GM18505 (cell line): ENCODE data around the gene IGSF3.
"Not testable (repeated sequence)": the region's sequence is repeated elsewhere in the genome, so short reads cannot be mapped to it uniquely, and the experiment has no call there.

Source experiments
- ATAC-seq: cut with Tn5 transposase; IDR thresholded peaks from one replicate; pipeline ENCODE4 v1.9.1; 2021; ENCODE audit not compliant: unreplicated experiment
- POLR2A ChIP-seq: IDR thresholded peaks from 4 replicates; pipeline ENCODE4 v1.6.1; 2011; ENCODE audit warnings: borderline replicate concordance; ENCODE audit not compliant: insufficient read depth, insufficient read length; ENCODE audit errors: extremely low read depth

Gene IGSF3

DNA sequence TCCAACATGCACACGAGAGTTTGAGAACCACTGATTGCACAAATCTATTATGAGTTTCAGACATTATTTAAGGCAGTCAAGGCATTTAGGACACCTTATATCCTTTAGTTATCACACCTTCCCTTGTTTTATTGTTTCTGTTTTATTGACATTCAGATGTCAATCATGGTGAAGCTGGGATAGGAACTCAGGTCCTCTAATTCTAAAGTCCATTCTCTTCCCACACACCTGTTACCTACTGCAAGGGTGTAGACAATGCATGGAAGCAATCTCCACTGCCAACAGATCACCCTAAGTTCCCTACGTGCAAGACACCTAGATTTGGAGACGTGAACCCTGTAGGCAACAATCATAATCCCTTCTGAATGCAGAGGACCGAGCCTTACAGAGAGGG lies 2.6 kb downstream of the IGSF3 start:
- ATAC-seq, result no peak
- no peak for TF ChIP-seq POLR2A

DNA sequence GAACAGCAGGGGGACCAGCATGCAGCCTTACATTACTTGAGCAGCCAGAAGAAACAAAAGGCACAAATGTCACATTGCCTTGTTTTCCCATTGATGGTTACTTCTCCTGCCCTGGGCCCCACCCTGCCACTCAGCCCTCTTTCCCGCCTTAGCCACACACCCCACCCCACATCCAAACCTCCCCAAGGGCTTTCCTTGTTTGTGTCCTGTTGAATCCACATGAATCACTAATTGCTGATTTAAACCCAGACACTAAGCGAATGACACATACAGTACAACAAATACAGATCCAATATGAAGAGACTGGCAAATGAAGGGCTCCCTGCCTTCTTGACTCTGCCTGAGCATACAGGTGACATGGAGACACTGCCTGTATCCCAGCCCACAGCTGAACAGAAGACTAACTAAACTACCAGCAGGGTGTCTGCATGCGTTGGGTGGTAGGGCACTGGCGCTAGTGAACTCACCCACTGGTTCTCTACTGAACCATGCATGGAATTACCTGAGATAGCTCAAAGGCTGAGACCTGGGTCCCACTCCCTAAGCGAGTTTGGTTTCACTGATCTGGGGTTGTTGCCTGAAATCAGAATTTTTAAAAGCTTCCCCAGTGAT lies 3.1 kb downstream of the IGSF3 start:
- TF ChIP-seq POLR2A, result no peak
- ATAC-seq, result no peak

DNA sequence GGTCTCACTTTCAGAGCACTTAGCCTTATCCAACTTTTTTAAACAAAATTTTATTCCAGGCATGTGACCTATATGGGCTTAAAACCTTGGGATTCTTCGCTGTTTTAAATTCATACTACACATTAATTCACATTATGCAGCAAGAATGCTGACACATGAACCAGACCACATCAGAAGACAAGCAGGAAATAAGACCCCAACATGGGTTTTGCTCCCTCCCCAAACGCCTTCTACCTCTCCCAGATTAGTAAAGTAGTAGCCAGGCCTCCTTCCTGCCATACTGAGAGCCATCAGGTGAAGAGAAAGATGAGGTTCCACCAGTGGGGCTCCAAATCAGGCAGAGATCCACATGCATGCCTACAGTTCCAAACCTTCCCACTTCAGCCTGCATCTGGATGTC lies 3.7 kb downstream of the IGSF3 start:
- TF ChIP-seq POLR2A, result no peak
- no peak for ATAC-seq

DNA sequence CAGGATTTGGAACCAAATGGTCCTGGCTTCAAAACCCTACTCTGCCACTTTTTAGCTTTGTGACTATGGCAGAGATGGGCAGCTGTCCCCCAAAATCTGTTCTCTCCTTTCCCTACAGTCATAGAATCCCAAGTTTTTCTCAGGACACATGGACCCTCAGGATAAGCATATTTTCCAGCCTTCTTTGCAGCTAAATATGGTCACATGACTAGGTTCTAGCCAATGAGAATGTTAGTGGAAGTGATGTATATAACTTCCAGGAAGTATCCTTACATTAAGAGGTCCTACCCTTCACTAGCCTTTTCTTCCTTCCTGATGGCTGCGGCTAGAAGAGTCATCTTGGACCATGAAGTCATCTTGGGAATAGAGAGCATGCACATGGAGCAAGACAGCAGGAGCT lies 5.9 kb downstream of the IGSF3 start:
- no peak for ATAC-seq
- TF ChIP-seq POLR2A, result no peak

DNA sequence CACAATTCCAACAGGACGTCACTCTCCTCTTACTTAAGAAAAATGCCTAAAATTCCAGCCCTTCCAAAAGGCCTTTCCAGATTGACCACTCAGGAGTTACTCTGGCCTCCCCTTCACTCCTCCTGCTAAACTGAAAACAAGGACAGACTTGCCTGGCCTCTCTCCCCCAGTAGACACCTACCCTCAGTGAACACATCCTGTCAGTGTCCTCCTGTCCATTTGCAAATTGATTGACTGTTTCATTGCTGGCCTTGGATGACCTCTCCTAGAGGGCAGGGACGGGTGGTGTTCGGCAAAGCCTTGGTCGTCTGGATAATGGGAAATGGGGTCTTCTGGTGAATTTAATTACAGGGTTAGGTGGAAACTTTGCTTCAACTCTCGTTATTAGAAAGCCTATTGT lies 8.9 kb downstream of the IGSF3 start:
- ATAC-seq, result not testable (repeated sequence)

DNA sequence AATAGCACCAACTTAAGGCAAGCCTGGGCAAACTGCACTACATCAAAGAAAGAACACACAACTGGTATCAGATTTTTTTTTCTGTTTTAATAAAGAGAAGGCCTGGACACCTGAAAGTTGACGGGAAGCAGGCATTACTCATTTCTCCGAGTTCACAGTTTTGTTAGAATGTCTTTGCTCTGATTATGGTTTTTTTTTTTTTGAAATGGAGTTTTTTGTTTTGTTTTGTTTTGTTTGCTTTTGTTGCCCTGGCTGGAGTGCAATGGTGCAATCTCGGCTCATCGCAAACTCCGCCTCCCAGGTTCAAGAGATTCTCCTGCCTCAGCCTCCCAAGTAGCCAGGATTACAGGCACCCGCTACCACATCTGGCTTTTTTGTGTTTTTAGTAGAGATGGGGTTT lies 9.7 kb downstream of the IGSF3 start:
- not testable (repeated sequence) for ATAC-seq

DNA sequence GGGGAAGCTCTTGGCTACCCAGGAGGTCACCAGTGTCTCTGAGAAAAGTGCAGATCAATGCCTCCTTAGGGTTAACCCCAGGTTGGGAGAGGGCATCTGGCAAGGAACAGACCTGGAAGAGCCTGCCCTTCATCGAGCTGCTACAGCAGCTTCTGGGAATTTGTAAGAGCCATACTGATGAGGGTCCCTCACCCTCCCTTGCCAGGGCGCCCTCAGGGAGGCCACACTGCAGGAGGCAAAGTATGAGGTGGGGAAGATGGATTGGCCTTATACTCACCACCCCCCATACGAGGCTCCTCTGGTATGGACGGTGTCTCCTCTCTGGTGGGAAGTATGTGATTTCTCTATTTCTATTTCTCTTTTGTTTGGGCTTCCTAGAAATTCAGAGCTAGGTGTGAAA lies 13.2 kb downstream of the IGSF3 start:
- TF ChIP-seq POLR2A, result no peak
- no peak for ATAC-seq

DNA sequence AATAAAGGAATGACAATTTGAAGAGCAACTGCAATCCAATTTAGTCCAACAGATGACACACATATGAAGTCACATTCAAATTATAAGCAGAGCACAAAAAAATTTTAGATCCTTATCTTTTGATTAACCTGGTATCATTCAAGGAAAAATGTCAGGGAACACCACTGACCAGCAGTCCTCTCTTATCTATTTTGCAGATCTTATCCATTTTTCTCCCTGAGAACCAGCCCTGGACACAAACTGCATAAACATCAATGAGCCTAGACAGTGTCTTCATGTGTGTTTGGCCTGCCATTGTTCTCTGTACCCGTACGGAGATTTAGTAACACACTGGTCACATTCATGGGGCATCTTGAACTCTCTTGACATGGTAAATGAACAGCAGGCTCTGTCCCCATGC lies 14.9 kb downstream of the IGSF3 start:
- ATAC-seq, result not testable (repeated sequence)

DNA sequence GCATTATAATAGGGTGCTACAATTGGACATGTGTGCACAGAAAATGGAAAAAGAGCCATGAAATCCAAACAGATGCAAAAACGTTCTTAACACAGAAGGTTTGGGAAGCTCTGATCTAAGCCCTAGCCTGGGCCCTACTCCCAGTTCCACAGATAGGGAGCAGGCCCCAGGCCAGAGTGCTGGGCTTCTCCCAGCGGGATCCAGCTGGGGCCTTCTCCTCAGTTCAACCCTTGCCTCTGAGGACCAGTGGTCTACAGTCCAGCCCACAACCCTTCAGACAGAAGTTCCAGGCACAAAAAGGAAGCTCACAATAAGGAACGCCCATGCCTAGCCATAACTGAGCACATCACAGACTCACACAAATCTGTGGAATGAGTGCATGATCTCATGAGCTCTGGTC lies 16.8 kb downstream of the IGSF3 start:
- ATAC-seq, result not testable (repeated sequence)

DNA sequence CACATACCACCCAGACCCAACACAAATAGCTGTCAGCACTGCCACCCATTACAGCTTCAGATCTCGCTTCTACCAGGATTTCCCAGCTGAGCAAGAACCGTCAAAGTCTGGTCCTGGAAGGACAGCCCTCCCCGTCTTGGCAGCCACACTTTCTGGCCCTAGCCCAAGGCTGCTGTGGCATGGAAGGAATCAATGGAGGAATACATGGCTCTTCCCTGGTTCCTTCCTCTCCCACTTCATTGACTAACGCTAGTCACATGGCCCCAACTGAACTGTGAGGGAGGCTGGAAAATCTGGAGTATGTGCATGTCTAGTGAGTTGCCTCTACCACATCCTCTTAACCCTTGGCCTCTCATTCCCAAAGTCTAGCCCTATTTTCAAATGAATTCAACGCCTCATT lies 18.5 kb downstream of the IGSF3 start:
- not testable (repeated sequence) for ATAC-seq

DNA sequence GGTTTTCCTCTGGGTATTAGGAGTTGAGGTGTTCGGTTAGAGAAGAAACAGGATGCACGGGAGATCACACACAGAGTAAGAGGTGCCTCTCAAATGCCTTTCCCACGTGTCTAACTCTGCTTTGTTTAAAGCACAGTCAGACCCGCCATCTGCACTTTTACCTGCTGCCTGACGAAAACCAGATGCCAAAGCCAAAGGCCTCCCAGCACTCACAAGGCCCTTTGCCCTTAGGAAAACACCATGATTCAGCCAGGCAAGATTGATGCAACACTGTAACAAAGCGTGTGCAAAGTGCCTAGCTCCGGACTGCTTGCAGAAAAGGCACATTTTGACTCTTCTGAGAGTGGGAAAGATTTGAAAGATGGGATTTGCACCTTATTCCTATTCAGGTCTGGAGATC lies 19.2 kb downstream of the IGSF3 start:
- ATAC-seq, result not testable (repeated sequence)

DNA sequence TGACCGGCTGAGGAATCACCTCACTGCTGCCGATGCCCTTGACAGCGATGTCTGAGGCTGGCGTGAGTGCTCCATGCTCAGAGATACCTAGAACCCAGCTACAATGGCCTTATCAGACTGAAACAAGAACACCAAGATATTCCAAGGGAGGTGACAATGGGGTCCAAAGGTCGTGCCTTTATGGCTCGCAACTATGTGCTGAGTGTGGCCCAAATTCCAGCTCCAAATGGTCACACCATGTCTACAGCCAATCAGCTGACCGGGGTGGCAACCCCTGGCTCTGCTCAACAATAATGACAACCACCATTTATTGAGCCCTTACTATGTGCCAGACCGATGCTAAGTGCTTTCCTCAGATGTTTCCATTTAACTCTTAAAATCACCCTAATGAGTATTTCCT lies 20.3 kb downstream of the IGSF3 start:
- not testable (repeated sequence) for ATAC-seq

DNA sequence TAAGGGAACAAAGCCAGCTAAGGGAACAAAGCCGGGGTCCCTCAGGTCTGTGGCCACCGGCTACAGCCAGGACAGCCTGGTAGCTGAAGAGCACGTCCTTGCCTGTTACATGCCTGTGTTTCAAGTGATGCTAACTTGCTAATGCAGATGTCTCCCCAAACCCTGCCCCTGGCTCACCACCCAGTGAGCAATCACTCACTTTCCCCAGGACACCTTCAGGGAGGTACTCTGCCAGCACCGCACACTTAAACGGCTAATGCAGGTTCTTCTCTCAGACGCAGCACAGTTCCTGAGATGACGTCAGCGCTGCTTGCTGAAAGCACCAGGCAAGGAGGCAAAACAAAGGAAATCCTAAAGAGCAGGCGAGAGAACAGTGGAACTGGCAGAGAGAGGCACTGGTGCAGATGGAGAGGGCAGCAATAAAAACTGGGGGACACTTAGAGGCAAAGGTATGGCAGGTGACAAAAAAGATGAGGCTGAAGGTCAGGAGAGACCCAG lies 20.8 kb downstream of the IGSF3 start:
- not testable (repeated sequence) for ATAC-seq

DNA sequence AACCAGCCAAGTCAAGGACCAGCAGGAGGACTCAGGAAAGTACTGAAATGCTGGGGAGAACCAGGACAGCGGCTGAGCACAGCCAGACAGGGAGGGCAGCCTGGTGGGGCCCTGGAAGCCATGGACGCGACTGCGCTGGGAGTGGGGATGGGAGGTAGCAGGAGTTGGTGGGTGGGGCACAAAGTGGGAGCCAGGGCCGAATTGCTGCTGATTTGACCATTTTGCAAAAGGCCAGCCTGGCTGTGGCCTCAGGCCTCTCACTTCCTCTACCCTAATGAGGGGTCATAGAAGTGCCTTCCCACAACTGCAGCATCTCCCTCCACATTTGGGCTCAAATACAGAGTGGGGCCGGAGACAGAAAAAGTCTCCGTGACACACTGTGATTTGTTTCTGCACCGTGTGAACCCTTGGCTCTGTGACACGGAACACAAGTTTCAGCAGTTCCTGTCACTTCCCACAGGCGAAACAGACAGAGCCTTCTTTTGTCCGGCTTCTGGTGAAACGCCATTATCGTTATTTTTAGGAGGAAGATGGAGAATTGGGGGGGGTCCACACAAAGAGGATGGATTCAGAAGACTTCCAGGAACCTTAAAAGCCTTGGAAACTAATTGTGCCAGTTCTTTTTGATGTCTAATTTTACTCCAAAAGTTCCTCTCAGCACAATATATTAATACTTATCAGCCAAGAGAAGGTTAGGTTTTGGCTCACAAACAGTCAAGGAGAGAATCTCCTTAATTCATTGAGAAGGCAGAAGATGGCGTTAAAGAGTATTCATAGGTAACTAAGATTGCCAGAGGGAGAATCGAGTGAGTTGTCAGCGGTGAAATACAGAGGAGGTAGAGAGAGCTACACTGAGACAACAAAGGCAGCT lies 21.5 kb downstream of the IGSF3 start:
- ATAC-seq, result not testable (repeated sequence)

DNA sequence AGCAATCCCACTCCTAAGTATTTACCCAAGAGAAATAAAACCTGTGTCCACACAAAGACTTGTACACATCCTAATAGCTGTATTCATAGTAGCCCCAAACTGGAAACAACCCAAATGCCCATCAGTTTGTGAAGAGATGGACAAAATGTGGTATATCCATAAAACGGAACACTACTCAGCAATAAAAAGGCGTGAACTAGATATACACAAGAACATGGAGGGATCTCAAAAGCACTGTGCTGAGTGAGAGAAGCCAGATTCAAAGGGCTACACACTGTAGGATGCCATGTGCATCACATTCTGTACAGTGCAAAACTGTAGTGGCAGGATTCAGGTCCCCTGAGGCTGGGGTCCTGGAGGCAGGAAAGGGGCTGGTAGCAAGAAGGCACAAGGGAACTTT lies 22.5 kb downstream of the IGSF3 start:
- ATAC-seq, result not testable (repeated sequence)

DNA sequence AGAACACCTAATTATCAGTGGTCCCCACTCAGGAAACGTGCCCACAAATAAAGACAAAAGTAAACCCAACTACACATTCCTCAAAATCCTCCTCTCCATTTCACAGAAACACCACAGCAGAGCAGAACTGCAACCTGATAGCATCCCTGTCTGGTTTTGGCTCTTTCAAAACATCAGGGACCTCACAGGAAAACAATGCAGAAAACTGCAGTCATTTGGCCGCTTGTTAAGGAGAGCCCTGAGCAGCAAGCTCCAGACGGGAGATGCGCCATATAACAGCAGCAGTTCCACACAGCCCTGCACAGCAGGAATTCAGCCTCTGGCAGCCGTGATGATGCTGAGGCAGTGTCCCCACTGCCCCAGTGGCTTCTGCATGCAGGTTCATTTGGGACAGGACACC lies 23.4 kb downstream of the IGSF3 start:
- not testable (repeated sequence) for ATAC-seq

DNA sequence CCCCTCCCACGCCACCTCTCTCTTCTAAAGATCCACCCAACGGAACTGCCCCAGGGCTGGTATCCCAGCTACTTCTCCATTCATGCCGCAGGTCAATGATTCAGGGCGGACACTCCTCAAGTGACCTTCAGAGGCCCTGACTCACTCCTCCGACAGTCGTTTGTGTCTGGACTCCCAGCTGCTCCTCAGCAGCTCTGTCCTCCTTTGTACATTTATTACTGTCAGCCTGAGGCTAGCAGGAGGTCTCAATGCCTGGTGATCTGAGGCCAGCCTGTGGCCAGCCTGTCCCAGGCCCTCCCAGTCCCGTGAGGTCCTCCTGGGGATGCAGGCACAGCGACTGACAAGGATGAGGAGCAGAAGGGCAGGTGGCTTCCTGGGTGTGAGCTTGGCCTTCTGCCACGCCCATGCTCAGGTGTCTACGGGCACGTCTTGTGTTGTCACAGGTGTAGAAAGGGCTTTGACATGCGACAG lies 24.2 kb downstream of the IGSF3 start:
- not testable (repeated sequence) for ATAC-seq

DNA sequence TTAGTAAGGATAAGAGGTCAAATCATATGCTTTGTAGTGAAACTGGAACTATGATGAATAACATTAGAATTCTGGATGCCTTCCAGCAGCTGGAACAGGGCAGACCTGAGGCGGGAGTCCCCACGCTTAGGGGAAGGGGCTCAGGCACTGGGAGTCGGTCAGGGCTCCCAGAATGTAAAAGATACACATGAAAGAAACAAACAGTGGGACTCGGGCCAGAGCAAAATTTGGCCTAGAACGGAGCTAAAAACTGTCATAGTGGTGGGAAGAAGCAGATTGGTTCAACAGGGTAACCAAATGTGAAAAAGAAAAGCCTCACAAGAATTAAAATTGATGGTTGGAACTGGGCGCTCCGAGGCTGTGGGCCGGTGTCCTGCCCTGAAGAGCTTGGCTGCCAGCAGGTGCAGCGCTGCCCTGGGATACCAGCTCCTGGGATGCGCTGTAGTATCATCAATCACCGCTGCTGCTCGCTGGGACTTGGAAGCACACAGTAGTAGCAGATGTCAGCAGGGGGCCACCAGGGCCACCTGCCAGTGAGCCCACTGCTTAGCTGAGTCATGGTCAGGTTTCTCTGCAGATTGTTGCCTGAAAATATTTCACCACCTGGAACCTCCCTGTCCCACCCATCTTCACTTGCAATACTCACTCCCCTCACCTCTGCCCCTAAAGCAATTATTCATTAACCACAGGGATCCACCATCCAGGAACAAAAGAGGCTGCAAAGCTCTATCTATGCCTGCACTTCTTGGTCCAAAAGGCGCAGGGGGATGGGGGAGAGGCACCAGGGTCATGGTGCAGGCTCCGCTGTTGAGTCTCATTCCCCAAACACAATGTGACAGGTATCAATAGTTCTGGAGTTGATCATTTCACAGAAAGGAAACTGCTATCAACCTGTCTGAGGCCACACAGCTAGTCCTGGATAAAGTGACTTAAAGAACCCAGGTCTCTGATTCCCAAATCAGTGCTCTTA lies 24.9 kb downstream of the IGSF3 start:
- ATAC-seq, result not testable (repeated sequence)

DNA sequence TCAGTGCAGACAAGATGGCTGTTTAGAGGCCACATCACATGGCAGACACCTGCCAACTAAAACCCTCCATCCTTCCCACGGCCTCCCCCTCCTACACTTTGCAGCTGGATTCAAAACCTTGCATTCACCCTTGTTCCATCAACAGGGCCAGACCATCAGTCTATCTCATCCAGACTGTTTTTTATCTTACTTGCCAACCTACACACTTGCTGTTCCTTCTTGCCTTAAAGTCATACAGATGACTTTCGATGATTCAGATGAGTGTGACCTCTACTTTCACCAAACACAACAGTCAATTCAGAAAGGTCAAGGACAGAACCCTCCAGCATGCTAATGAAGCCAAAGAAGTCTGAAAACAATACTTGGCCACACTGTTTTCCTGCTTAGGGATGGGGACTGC lies 29.9 kb downstream of the IGSF3 start:
- ATAC-seq, result not testable (repeated sequence)

DNA sequence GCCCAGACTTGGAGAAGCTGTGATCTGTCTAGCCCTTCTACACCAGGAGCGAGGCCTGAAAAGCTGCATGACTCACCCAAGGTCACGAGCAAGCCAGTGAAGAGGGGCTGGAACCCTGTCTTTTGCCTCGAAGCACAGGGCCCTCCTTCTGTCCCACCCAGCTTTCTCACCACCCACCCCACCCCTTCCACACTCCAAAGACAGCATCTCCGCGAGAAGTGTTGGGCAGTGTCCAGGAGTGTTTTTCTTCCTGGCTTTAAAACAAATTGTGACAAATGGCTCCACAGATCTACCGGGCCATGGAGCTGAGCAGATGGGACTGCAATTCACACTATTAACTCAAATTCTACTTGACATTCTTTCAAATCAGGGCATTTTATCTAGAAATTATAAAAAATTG lies 30.9 kb downstream of the IGSF3 start:
- ATAC-seq, result not testable (repeated sequence)
